GM12878 (cell line): ENCODE results near the gene ESRRB. TPM values are rescaled to one million over a fixed set of nuclear protein-coding genes. Genes with fewer than 3 reads are reported as not detected.

ENCODE experiments used
- ATAC-seq: fragments of 200-7000 bp; cut with Tn5 transposase; 3 replicates; pipeline ENCODE4 v1.9.1; 2020; ENCODE audit warnings: mild to moderate bottlenecking, moderate library complexity
- BruUV-seq: library from RNA; stranded (reverse); fragments of 400-500 nt; replicated peaks from 2 replicates; lab custom pipeline; 2021; lab: Mats Ljungman, UMichigan
- CTCF ChIA-PET: fragments of 300-600 bp; sonication (Branson Sonifier 250); formaldehyde crosslinking; extraction: SDS; loops from one replicate; lab custom pipeline; 2021; ENCODE audit warnings: inconsistent platforms; lab: Yijun Ruan, JAX
- POLR2A ChIA-PET: fragments of 350-600 bp; formaldehyde crosslinking; extraction: SDS; loops from one replicate; lab custom pipeline; 2021; ENCODE audit warnings: inconsistent platforms; lab: Charles Lee
- RAD21 ChIA-PET: fragments of 300-600 bp; sonication (Branson Sonifier 250); formaldehyde crosslinking; loops from one replicate; lab custom pipeline; 2023; ENCODE audit warnings: antibody characterized with exemption; ENCODE audit not compliant: unreplicated experiment; lab: Charles Lee
- SMC1A ChIA-PET: fragments of 300-600 bp; sonication (Branson Sonifier 250); formaldehyde crosslinking; loops from one replicate; lab custom pipeline; 2023; ENCODE audit not compliant: unreplicated experiment, uncharacterized antibody; lab: Charles Lee
- DNase-seq: peaks from one replicate; pipeline ENCODE4 v3.0.0-alpha.2; 2011; ENCODE audit warnings: low read depth, low spot score
- FAIRE-seq: peaks from 3 replicates; lab custom pipeline; 2011; peaks lifted over from hg19 to GRCh38; lab: Jason Lieb, UNC
- H2AFZ ChIP-seq: 2 replicates; pipeline ENCODE4 v1.6.0; 2011; ENCODE audit warnings: low read depth, low read length, control low read depth; ENCODE audit not compliant: control insufficient read depth
- H3K27ac ChIP-seq: 2 replicates; pipeline ENCODE4 v1.5.1; 2011; ENCODE audit warnings: control low read depth; ENCODE audit not compliant: control insufficient read depth, insufficient read depth
- H3K27me3 ChIP-seq, 2 experiments: replicated peaks in 1 of 2; 2 replicates each; pipeline versions ENCODE4 v1.6.0 to v1.6.1; 2011; ENCODE audit warnings: low read length in 1 of 2; ENCODE audit not compliant: control insufficient read depth in 2 of 2, insufficient read depth in 2 of 2
- H3K36me3 ChIP-seq, 2 experiments: 2 replicates each; pipeline ENCODE4 v1.5.1; 2011; ENCODE audit warnings: low read length in 1 of 2; ENCODE audit not compliant: control insufficient read depth in 2 of 2, insufficient read depth in 2 of 2
- H3K4me1 ChIP-seq: 2 replicates; pipeline ENCODE4 v1.6.1; 2011; ENCODE audit warnings: mild to moderate bottlenecking, low read length, moderate library complexity, mixed read lengths; ENCODE audit not compliant: control insufficient read depth, insufficient read depth
- H3K4me2 ChIP-seq: 2 replicates; pipeline ENCODE4 v1.6.0; 2011; ENCODE audit warnings: control low read depth; ENCODE audit not compliant: control insufficient read depth, insufficient read depth
- H3K4me3 ChIP-seq: fragments of 200-600 bp; sonication (generic); 2 replicates; pipeline ENCODE4 v1.5.1; 2016
- H3K79me2 ChIP-seq: 2 replicates; pipeline ENCODE4 v1.6.0; 2011; ENCODE audit warnings: low read length; ENCODE audit not compliant: control insufficient read depth, insufficient read depth
- H3K9ac ChIP-seq: 2 replicates; pipeline ENCODE4 v1.8.0; 2011; ENCODE audit warnings: low read length, control low read depth, mixed read lengths; ENCODE audit not compliant: control insufficient read depth, insufficient read depth
- H3K9me3 ChIP-seq: replicated peaks from 3 replicates; pipeline ENCODE4 v1.5.1; 2011; ENCODE audit warnings: mild to moderate bottlenecking, low read length; ENCODE audit not compliant: control insufficient read depth, insufficient read depth
- H4K20me1 ChIP-seq: 2 replicates; pipeline ENCODE4 v1.6.0; 2011; ENCODE audit not compliant: control insufficient read depth, insufficient read depth
- BHLHE40 ChIP-seq, 2 experiments: fragments of 450-650 bp in 1 of 2; IDR thresholded peaks; 2 replicates each; pipeline ENCODE4 v1.6.1; 2011 to 2017; ENCODE audit warnings: low read depth in 2 of 2, borderline replicate concordance in 1 of 2, improper control_type of control experiment in 1 of 2, low read length in 1 of 2, mild to moderate bottlenecking in 1 of 2
- EGR1 ChIP-seq, 2 experiments: IDR thresholded peaks; 1 replicate in 1 of 2; 2 replicates in 1 of 2; pipeline ENCODE4 v1.6.1; 2011 to 2012; ENCODE audit warnings: low read depth in 2 of 2, low read length in 2 of 2, borderline replicate concordance in 1 of 2, mild to moderate bottlenecking in 1 of 2, moderate library complexity in 1 of 2
- GATAD2B ChIP-seq: fragments of 450-650 bp; conservative IDR thresholded peaks from 2 replicates; pipeline ENCODE4 v1.6.1; 2017; ENCODE audit warnings: low read depth, mild to moderate bottlenecking, moderate library complexity
- HDAC6 ChIP-seq: fragments of 200-600 bp; sonication (generic); IDR thresholded peaks from one replicate; pipeline ENCODE4 v1.8.0; 2017; ENCODE audit warnings: antibody characterized with exemption; ENCODE audit not compliant: unreplicated experiment
- KDM1A ChIP-seq: fragments of 200-600 bp; sonication (generic); IDR thresholded peaks from 2 replicates; pipeline ENCODE4 v1.6.1; 2016; ENCODE audit warnings: borderline replicate concordance
- MLLT1 ChIP-seq: fragments of 450-650 bp; IDR thresholded peaks from 2 replicates; pipeline ENCODE4 v1.6.1; 2016; ENCODE audit warnings: mild to moderate bottlenecking
- NBN ChIP-seq: fragments of 450-650 bp; IDR thresholded peaks from 2 replicates; pipeline ENCODE4 v1.6.1; 2016
- NR2F1 ChIP-seq: fragments of 450-650 bp; conservative IDR thresholded peaks from 2 replicates; pipeline ENCODE4 v1.6.1; 2017; ENCODE audit warnings: mild to moderate bottlenecking
- SUZ12 ChIP-seq: fragments of 200-600 bp; sonication (generic); IDR thresholded peaks from one replicate; pipeline ENCODE4 v1.6.1; 2018; ENCODE audit warnings: antibody characterized with exemption, mild to moderate bottlenecking; ENCODE audit not compliant: unreplicated experiment
- WGBS: methylation state at CpG from one replicate; pipeline ENCODE4 v1.1.6; 2016; ENCODE audit warnings: low lambda C conversion rate; ENCODE audit not compliant: insufficient replicate concordance, insufficient coverage; ENCODE audit errors: missing lambda C conversion rate; 5-methylcytosine and 5-hydroxymethylcytosine counted together
- in situ Hi-C: fragments of 300-500 bp; cut with MboI; formaldehyde crosslinking; loops from 9 replicates; pipeline ENCODE4 v1.14.3; 2018; ENCODE audit warnings: mixed read lengths
- intact Hi-C: fragments of 100-400 bp; cut with micrococcal nuclease; formaldehyde crosslinking; loops from one replicate; pipeline ENCODE4 v1.14.2; 2022; ENCODE audit not compliant: unreplicated experiment
- polyA plus RNA-seq, 11 experiments: library from polyadenylated mRNA; depleted of rRNA in 4 of 11; unstranded in 6 of 11; stranded (reverse) in 5 of 11; fragments of >200 nt; fragmentation: Nextera tagmentation in 4 of 11; fragmentation: Illumina TruSeq in 1 of 11; extraction: Ambion mirVana in 4 of 11; extraction: Trizol in 1 of 11; gene quantifications; 1 replicate in 1 of 11; 2 replicates in 10 of 11; pipeline versions ENCODE4 v1.2.1 to v1.2.3, GENCODE V29; 2011 to 2016; ENCODE audit warnings: inconsistent platforms in 2 of 11, missing spikeins in 2 of 11, low read depth in 1 of 11
- total RNA-seq, 4 experiments: library from RNA; depleted of rRNA in 3 of 4; stranded (reverse); fragments of >200 nt in 3 of 4; fragmentation: Illumina TruSeq in 1 of 4; extraction: Trizol in 1 of 4; gene quantifications; 2 replicates each; pipeline versions ENCODE4 v1.2.1 to v1.2.3, GENCODE V29; 2013 to 2021

ESRRB gene
- total and polyA plus RNA-seq, 10 of the 15 experiments (the other 5 are each of a cell fraction or from before 2014, with no cell fraction given), result 0.03 to 0.73 (median 0.11) TPM; not detected in 6

GRCh38 chr14:76376878-76377734, 1.2 kb downstream of the ESRRB start:
- RAD21 ChIA-PET, result no interaction called here
- Histone ChIP-seq H3K36me3 (no peaks in the 10 kb centered on the region), H3K27me3 (peaks cover 17 to 25% of the 10 kb centered on the region in 2 experiments), H3K9me3 (no peaks in the 10 kb centered on the region), H3K79me2 (no peaks in the 10 kb centered on the region), H3K4me1 (no peaks in the 10 kb centered on the region), H2AFZ (no peak overlapping the region), H4K20me1 (peaks cover 4% of the 10 kb centered on the region; the same call in 1 of the 2 replicates), H3K4me2 (no peak overlapping the region), H3K4me3 (no peak overlapping the region)
- CTCF ChIA-PET, result interaction anchor here (1.6 kb wide), 1 partner anchor 10 kb away, joined by 9 read pairs; no protein-coding TSS in a partner anchor
- POLR2A ChIA-PET, result no interaction called here
- FAIRE-seq, result no peak
- no peak for DNase-seq
- intact Hi-C loops, result no loop called here
- TF ChIP-seq NBN (no peak), SUZ12 (peak; percentile 60), KDM1A (no peak), MLLT1 (no peak), EGR1 (IDR thresholded peaks at IDR 0.05; ENCODE audit: borderline replicate concordance in 1 of 2, low read depth in 2 of 2, low read length in 2 of 2) (no peak), BHLHE40 (IDR thresholded peaks at IDR 0.05; ENCODE audit: borderline replicate concordance in 1 of 2, low read depth in 2 of 2, low read length in 1 of 2) (peak in 1 of 2 experiments; percentile 46; a peak in 1 of 4 replicates), HDAC6 (peak; percentile 34), GATAD2B (no peak), NR2F1 (no peak)
- TF ChIP-seq, all 136 proteins: peak for 3
- Histone ChIP-seq H3K9ac (no peak overlapping the region), H3K27ac (no peak overlapping the region)
- in situ Hi-C loops, result no loop called here
- no TSS peak for BruUV-seq
- ATAC-seq, result no peak
- WGBS, result 9% methylated on average over 80 of the region's 80 CpGs
- SMC1A ChIA-PET, result no interaction called here
